ENCODE results near the gene MOB2.
"Not testable (repeated sequence)": the region's sequence is repeated elsewhere in the genome, so short reads cannot be mapped to it uniquely, and the experiment has no call there.

Gene MOB2

DNA sequence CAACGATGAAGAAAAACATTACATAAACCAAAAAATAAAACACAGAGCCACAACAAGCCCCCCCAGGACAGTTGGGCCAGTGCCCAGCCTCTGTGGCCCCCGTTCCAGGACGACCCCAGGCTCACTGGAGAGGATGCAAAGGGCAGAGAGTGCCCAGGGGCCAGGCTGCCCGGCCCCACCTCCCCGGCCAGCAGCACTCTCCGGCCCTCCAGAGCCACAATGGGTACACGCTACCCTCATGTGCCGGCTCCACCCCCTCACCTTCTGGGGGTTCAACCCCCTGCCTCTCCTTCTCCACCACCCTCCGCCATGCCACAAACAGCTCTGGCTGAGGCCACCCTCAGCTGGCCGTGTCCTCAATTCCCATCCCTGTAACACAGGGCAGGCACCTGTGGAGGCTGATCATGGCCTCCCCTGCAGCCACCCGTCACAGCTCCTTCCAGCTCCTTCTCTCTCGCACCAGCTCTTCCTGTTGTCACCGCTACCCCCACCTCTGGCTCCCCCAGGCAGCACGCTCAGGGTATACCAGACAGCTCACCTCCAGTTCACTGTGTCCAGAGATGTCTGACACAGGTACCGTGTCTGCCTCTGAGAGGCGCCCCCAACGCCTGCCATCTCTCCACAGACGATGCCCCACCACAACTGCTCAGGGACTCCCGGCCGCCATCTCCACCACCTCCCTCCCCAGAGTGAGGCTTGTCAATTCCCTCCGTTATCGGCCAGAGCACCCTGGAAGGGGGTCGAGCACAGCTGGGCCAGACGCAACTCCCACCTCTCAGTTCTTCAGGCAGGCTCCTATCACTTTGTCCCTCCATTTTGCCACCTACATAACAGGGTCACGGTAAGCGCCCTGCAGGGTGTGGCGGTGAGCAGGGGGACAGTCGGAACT, 30.8 kb upstream of the MOB2 start:
- DNase-seq, result no peak

DNA sequence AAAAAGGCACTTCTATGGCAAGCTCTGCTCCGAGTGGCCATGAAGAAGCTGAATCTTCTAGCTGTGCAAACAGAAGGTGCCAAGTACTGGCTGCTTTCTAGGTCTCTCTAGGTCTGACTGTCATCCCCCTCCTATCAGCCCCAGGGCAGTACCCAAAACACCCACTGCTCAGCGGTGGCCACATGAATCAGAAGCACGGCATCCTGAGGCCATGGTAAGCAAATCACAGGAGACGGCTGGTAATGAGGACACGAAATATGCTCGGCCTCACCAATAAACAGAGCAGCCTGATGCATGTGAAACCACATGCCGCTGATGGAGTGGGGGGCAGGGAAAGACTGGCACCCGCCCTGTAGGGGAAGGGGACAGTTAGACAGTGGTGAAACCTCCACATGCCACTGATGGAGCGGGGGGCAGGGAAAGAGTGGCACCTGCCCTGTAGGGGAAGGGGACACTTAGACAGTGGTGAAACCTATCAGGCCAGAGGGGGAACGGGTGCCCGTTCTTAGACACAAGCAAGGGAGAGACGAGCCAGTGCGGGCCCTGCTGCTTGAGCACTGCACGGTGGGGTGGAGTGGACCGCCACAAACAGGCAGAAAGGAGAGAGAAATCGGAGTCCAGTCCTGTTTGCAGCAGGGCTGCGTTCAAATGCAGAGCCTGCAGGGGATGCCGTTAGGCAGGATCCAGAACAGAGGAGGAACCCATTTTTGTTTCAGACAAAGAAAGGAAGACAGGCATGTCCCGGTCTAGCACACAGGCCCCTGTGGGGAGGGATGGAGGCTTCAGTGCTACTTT, 29.9 kb upstream of the MOB2 start:
- DNase-seq, result no peak

DNA sequence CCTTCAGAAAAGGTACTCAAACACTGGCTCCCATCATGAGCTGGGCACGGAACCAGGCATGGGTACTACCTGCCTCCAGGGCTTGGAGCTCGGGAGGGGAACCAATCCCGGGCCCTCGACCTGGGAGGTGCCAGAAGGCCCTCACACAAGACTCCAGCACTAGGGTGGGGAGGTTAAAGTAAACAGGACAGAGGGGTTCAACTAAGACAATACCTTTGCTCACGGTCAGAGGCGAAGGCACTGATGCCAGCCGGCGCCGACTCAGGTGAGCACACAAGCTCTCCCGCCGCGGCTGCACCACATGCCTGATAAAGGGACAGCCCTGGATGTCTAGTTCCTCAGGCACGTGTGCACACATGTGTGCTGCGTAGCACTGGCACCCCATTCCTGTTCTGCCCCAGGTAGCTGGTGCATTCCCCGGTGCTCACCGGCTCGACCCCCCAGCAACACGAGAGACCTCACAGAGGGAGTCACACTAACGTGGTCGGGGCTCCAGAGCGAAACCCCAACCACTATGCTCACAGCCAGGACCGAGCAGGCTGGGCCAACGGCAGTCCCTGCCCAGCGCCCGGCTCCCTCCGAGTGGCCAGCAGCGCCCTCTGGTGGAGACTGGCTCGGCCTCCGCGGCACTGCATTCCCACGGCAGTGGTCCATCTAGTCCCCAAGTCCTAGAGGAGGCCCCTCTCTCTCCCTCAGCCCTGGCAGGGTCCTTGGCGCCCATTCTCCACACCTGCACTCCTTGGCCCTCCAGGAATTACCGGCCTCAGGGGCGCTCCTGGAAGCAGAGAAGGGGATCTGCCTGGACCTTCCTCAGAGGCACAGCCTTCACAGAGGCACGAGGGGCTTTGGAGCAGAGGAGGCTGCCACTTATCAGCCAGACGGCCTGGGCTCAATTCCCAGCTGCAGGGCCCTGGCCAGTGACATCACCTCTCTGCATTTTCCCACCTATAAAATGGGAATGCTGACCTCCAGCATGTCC, 28.8 kb upstream of the MOB2 start:
- peak; percentile 70 for DNase-seq

DNA sequence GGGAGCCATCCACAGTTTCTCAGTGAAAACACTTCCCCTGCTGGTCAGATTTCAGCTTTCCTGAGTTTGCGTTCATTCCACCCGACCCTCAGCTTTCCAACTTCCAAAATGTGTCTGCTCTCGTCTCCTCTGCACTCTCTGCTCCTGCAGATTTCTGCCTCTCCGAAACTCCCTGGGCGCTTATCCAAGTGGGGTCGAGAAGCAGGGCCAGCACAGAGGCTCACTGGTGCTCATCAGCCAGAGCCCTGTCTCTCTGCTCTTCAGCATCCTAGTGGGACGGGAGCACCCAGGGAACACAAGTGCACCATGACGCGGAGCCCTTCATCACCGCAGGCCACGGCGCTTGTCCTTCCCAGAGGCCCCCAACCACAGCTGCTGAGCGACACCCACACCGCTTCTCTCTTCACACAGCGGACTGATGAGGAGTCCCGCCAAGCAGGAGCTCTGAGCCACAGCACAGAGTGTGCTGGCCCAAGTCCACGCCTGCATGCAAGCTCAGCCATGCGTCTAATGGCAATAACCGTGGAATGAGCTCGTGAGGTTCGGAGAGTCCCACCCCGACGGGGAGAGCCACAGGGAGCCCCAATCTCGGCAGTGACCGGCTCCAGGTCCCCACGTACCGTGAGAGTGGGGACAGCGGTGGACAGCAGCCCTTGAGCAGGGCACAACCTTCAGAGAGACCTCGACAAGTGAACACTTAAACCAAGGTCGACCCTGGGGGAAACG, 27.9 kb upstream of the MOB2 start:
- no peak for DNase-seq

DNA sequence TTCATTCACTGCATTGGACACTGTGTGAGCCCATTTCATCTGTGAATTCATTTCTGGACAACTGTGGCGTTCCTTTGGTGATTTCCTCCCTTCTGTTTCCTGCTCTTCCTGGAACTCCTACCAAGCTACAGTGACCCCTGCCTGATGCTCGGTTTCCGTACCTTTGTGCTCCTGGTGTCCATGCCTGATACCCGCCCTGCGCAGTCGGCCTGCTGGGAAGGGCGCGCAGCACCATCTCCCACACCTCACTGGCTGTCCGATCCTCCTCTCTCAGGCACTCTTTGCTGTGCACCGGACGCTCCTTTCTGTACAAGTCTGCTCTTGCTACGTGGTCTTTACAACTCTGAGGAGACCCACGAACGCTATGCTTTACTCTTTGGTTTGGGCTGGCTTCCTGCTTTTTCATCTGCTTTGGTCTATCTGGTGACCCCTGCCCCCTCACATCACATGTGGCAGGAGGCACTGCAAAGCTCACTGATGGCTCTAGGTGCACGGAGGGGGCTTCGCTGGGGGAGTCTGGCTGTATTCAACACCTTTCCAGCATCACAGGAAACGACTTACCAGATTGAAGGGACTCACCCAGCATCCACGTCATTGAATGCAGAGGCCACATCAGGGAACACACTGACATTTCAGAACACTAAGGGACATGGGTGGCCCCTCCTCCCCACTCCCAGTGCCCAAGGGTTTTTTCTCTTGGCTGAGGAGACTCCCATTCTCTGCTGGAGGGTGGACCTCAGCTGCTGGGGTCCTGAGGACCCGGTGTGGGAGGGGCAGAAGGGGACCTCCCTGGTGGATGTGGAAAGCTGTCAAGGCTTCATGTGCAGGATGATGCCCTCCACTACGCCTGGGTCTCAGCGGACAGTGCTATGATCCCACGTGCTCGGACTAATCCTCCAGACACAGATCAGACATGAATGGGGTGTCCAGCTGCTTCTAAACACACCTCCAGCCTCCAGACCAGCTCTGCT, 27.0 kb upstream of the MOB2 start:
- no peak for DNase-seq

DNA sequence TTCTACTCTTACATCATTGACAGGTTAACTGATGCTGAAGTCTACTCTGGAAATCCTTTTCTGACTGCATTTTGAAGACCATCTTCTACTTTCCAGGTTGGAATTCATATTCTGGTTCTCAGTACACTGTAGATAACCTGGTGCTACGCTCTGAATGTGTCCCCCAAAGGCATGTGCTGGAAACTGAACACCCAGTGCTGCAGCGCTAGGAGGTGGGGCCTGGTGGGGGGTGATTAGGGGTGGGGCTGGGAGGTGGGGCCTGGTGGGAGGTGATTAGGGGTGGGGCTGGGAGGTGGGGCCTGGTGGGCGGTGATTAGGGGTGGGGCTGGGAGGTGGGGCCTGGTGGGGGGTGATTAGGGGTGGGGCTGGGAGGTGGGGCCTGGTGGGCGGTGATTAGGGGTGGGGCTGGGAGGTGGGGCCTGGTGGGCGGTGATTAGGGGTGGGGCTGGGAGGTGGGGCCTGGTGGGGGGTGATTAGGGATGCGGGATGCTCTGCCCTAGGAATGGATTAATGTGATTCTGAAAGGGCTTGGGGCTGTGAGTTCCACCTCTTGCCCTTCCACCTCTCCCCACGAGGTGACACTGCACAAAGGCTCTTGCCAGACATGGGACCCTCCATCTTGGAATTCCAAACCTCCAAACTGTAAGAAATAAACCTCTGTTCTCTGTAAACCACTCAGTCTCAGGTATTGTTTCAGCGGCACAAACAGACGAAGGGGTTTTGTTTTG, 26.1 kb upstream of the MOB2 start:
- peak; percentile 8 for DNase-seq

DNA sequence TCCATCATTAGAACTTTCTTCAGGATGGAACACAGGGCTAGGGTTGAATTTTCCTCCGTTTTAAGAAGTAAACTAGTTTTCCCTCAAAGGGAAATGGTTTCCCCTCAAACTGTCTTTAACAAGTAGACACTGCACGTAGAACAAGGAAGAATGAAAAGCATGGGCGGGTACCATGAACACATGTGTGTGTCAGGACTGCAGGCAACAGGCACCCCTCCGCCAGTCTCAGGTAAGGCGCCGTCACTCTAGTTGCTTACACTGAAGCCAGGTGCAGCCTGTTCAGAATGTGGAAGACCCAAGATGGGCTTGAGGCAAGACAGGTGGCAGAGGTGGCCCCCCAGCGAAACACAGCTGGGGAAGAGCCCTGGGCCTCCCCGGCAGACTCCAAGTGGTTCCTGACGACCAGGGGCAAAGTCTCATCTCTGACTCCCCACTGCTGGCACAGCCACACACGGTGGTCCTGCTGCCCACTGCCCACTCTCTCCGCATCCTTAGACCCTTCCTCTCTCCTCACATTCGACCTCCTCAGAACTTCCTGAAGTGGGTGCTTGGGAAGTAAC, 25.4 kb upstream of the MOB2 start:
- no peak for DNase-seq

DNA sequence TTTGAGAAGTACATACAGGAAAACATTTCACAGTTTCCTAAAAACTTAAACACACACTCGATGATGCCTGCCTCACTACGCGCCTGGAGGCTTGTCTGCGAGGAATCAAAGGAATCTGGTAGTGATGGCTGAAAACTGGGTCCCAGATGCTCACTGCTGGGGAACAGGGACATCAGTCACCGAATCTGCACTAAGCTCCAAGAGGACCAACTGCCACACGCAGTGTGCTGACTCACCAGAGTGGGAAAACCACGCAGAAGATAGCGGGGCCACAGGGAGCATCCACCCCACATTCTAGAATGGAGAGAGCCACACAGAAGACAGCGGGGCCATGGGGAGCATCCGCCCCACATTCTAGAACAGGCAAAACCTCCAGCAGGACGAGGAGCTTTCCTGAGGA, 24.3 kb upstream of the MOB2 start:
- no peak for DNase-seq

DNA sequence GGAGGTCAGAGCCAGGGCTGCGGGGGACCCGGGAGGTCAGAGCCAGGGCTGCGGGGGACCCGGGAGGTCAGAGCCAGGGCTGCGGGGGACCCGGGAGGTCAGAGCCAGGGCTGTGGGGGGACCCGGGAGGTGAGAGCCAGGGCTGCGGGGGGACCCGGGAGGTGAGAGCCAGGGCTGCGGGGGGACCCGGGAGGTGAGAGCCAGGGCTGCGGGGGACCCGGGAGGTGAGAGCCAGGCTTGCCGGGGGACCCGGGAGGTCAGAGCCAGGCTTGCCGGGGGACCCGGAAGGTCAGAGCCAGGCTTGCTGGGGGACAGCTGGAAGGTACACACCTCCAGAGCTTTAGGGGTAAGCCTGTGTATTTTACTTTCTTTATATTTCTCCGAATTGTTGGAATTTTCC, 23.8 kb upstream of the MOB2 start:
- not testable (repeated sequence) for DNase-seq

DNA sequence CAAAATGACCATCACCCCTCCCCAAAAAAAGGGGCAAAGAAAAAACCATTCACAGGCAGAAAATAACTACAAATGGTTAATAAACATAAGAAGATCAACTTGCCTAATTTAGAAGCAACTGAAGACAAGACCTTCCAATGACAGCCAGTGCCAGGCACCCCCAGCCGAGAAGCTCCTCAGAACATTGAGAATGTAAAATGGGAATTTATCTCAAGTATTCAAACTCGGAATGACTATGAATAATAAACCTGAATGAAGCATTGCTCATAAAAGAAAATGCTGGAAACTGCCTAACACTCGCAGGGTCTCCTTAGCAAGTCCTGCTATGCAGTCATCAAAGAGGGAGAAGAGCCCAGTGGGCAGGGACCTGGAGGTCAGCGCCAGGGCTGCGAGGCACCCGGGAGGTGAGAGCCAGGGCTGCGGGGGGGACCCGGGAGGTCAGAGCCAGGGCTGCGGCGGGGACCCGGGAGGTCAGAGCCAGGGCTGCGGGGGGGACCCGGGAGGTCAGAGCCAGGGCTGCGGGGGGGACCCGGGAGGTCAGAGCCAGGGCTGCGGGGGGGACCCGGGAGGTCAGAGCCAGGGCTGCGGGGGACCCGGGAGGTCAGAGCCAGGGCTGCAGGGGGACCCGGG, 23.2 kb upstream of the MOB2 start:
- no peak for DNase-seq

DNA sequence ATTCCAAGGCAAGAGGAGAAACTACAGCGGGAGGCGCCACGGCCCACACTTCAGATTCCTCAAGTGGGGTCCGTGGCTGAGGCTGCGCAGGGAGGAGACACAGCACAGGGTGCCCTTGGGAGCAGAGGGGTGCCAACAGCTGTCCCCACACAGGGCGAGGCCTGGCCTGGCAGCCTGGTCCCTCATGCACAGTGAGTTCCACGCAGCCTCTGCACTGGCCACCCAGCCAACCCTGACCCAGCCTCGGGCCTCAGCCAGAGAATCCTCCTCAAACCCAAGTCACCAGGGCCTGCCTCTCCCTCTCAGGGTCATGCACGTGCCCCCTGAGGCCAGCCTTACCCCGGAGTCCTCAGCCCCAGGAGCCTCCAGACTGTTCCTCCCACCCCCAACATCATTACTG, 22.4 kb upstream of the MOB2 start:
- no peak for DNase-seq

DNA sequence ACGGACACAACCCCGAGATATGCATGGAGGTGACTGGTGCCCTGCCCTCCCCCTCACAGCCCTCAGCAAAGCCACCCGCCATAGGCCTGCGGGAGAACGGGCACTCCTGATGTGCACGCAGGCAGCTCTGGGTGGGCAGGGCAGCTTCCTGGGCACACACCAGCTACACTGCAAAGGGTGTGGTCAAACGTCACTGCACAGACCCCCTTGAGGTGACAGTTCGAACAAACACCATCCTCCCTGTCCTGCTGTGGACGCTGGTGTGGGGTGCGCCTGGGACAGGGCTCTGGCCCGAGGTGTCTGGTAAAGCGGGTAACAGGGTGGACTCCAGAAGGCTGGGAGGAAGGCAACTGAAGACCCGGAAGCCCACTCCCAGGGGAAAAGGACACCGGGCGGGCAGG, 21.9 kb upstream of the MOB2 start:
- DNase-seq, result no peak

DNA sequence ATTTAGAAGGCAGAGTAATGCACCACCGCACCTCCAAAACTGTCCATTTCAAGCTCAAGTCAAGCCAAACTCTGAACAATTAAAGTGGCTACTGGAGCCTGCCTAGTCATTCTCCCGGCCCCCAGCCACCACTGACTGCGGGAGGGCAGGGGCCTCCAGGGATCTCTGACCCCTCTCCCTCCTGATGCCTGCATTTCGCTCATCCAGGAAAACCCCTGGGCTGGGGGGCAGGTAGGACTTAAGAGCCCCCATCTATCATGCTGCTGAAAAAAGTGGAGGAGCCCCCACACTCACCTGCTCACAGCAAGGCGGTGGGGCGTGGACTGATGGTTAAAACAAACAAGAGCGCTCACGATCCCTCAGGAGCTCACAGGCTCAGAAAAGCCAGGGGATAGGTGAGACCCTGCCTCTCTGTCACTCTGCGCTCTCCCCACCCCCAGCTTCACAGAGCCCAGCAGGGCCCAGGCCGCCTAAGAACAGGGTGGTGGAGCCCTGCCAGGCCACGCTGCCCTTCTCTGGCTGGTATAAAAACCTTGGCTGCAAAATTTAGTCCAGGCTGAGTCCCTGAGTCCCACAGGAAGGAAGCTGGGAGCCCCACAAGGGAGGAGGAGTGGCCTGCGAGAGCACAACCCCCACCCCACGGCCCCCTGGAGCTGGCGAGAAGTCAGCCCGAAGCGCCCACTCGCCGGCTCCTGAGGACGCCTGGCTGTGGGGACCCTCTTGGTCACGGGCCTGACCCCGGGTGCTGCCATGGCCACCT, 21.0 kb upstream of the MOB2 start:
- DNase-seq, result no peak

DNA sequence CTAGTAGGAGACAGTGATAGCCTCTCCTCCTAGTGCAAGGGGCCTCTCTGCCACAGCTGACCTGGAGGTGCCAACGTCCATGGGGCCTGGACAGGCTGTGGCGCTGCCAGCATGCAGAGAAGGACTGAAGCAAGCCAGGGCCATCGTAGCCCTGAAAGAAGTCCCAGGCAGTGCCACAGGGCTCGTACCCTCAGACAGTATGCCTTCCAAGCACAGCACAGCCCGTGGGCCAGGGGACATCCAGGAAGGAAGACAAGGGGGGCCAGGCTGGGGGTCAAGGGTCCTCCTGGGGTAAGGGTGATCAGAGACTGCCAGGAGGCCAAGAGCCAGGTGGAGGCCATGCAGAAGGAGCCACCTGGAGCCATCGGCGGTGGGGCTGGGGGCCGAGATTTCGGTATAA, 20.4 kb upstream of the MOB2 start:
- no peak for DNase-seq

DNA sequence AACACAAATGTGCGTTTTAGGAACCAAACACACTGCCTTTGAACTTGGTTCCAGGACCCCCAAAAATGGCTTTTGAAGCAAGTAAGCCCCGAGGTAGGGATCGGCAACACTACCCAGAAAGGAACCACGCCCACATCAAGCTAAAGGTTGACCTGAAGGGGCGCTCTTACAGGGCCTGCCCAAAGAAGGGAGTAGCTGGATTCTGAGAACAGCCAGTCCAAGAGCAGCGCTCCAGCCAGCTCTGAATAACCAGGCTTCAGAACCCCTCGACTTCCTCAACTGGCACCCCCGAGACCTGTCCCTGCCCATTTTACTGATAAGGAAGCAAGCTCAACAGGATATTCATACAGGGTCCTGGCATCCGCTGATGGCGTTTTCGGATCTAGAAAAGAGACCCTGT, 18.9 kb upstream of the MOB2 start:
- no peak for DNase-seq

DNA sequence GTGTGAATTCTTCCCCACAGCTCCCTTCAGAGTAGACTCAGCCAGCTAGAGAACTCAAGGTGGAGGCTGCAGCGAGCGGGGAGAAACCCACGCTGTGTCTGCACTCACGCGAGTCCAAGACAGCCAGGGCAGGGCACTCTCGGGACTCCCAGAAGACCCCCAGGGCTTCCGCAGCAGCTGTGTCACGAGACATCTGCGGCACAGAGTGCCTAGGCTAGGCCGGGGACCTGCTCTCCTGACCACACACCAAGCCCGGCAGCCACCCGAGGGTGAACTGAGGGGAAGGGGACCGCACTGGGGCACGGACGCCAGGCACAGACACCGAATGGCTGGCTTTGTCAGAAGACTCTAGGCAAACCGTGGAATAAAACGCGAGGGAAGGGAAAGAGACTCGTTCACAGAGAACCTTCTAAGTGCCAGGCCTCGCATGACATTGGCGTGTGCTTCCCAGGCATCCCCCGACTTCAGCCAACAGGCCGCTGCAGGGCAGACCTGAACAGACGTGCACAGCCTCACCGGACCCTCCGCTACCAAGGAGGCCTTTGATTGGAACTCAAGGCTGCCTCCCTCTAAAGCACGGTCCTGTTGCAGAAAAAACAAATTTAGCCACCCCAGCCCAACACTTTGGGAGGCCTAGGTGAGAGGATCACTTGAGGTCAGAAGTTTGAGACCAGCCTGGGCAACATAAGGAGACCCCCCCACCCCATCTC, 18.2 kb upstream of the MOB2 start:
- no peak for DNase-seq

DNA sequence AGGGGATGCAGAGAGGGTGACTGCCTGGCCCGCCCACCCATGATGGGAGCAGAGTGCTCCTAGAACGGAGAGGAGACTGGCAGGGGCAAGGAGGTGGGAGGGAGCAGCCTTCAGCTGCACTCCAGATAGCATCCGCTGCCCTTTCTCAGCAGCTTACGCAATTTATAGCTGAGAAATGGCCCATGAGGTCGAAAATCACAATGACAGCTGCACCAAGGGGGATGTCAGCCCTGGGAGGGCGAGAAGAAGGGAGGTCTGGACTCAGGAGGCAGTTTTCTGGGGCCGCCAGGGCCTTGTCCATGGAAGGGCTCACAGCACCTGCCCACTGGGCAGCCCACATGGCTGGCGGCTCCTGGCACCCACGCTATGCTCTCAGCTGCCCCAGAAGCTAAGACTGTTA, 17.6 kb upstream of the MOB2 start:
- DNase-seq, result no peak

DNA sequence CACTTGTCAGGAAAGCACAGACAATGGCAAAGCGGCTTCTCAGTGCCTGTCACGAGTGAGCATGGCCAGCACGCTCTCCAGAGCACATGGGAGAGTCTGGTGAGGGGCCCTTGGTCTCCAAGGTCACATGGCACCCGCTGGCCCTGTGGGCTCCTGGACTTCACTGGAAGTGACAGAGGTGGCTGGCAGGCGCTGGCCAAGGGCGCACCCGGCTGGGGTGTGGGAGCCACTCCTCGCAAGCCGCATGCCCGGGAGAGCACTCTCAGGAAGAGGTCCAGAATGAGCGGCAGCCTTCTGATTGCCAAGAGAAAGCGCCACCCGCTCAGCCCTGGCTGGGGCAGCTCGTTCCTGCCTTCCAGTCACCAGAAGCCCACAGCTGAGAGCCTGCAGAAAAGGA, 17.1 kb upstream of the MOB2 start:
- no peak for DNase-seq

Measured in CD4-positive, alpha-beta T cell treated with Interleukin-10 for 1 hour (primary cell).